ENCODE data around the gene MAP1LC3B.

The MAP1LC3B gene

DNA sequence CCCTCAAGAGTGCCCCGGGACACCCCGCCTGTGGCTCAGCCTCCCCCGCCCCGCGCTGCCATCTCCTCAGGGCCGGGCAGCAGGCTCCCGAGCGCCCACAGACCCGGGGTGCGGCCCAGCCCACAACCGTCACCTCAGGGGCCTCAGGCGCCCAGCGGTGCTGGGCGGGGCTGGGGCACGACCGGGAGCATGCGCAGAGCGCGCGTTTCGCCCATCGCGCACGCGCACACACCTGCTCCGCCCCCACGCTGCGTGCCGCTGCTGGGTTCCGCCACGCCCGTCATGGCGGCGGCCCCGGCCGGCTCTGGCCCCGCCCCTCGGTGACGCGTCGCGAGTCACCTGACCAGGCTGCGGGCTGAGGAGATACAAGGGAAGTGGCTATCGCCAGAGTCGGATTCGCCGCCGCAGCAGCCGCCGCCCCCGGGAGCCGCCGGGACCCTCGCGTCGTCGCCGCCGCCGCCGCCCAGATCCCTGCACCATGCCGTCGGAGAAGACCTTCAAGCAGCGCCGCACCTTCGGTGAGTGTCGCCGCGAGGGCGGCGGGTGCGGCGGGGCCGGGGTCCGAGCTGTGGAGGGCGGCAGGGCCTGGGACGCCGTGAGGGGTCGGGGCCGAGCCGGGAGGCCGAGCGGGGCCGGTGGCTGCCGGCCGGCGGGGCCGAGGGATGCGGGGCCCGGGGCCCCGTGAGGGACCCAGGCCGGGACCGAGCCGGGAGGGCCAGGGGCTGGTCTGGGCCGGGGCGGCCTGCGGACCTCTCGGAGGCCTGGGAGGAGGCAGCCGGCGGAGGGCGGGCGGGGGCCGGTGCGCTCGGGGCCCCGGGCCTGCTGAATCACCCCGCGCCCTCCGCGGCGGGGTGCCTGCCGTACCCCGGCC, at the start of gene MAP1LC3B:
MAP1LC3B (plus strand) TSS at position 387 of the 871 bp plus-strand sequence; CDS start at position 479, 92 bp downstream.
- peak; percentile 58 for DNase-seq

- DNase-seq = no peak
These were observed 49.6 kb upstream of the MAP1LC3B start for GRCh38 chr16:87342504-87342903.

DNA sequence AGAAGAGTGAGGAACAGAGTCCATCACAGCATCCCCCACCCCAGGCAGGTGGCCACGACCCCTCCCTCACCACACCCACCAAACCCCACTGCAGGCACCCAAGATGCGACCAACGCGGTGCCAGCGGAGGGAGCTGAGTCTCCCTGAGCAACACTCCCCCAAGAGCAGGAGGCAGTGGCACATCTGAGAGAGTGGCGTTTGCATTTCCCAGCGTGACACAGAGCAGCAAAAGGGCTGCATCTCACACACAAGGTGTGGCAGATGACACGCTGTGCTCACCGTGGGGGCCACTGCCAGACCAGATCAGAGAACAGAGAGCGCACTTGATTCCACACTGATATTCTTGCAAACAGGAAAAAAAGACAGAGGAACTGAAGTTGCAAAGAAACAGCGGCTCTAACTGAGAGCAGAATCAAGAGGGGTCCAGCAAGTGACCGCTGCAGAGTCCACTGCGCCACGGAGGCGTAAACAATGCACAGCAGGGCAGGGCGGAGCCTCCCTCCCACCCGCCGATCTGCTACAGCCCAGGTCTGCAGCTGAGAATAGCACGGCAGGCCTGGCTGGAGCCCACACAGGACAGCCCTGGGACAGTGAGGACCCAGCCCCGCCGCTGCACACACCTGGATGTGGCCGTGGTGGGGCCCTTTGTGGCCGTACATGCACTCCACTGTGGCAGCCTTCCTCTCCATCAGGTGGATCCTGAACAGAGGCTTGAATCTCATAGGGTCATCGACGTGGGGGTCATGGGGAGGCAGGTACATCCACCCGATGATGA, 49.0 kb upstream of the MAP1LC3B start:
- DNase-seq = no peak

GRCh38 chr16:87343753-87344050, 48.4 kb upstream of the MAP1LC3B start:
- no peak for DNase-seq

- DNase-seq = no peak
These were observed 47.8 kb upstream of the MAP1LC3B start for GRCh38 chr16:87344165-87344930.

DNA sequence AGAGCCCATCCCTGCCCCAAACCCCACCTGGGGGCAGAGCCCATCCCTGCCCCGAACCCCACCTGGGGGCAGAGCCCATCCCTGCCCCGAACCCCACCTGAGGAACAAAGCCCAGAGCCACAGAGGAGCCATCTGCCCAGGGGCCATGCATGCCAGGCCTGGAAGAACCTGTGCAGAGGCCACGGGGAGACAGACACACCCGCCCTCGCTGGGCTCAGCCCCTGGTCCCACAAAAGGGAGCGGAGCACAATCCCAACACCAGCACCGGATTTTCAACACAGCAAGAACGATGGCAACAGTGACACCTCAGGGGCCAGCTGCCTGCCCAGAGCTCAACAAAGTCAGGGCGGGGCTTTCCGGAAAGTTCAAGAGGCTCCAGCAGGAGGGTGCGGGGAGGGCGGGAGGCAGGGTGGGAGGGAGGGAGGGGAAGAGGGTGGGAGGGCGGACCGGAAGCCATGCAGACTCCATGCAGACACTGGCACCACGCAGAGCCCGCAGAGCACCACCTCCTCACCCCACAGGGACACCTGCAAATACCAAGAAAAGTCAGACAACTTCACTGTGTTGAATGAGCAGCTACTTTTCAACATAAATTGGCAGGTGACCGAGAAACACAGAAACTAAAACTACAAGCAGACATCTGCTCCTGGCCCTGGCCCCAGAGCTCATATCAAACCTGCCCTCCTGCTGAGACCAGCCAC, 47.1 kb upstream of the MAP1LC3B start:
- DNase-seq = no peak

- no peak for DNase-seq
These were observed 46.3 kb upstream of the MAP1LC3B start for GRCh38 chr16:87345726-87346424.

DNA sequence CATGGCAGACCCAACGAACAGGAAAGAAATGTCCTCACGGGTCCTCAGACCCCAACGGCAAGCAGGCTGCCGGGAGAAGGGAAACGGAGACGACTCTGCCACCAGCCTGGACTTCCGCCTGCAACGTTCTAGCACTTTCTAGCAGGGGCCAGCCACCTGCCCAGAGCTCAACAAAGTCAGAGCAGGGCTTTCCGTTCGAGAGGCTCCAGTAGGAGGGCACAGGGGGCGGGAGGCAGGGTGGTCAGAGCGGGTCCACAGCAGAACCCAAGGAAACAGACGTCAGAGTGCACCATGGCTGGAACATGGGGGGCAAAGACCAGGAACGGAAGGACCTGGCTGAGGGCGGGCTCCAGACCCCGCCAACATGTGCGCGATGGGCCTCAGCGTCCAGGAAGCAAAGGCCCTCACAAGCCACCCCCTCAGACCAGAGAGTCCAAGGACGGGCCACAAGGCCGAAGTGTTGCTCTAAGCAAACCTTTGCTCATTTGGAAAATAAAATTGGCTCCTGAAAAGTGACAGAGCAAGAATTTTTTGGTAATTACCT, 45.5 kb upstream of the MAP1LC3B start:
- DNase-seq = no peak

DNA sequence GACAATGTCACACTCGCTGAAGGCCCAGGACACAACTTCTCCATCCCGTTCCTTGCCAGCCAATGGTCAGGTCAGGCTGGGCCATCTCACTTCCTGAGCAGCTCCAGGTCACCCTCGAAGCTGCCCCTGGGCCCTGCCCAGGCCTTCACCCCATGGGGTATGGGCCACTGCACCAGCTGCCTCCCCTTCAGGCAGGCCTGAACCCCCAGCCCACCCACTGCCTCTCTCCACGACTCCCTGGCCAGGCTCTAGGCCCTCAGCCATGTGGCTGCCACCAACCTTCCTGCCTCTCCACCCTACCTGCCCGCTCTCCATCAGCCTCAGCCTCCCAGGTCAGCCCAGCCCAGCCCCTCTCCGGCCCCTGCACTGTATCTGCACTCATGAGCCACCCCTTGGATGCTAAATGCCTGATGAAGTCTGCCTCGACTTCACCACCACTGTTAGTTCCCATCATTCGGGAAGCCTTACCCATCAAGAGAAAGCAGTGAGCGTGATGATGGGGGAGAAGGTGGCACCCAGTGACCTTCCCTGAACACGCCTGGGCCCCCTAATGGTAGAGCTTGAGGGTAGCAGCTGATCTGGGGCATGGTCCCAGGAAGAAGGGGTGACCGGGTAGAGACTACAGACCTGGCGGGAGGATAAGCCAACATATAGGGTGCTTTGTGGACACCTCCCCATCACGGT, 44.1 kb upstream of the MAP1LC3B start:
- no peak for DNase-seq

- no peak for DNase-seq
These were observed 43.4 kb upstream of the MAP1LC3B start for GRCh38 chr16:87348616-87349157.

DNA sequence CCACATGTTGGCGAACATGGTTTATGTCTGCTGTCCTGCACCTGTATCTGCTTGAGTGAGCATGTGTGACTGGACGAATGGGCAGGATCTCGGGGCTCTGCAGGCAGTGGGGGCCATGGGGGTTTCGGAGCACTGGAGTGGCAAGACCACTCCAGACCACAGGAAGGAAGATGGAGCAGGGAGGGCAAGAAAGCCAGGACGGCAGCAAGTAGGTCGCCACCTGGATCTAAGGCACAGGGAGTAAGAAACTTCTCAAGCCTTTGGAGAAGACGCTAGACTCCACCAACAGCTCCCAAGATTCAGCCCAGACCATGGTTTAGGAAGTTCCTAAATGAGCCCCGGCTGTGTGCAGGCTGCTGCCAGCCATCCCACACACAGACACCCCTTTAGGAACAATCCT, 42.1 kb upstream of the MAP1LC3B start:
- DNase-seq = no peak

- DNase-seq = no peak
These were observed 41.3 kb upstream of the MAP1LC3B start for GRCh38 chr16:87350681-87351319.

GRCh38 chr16:87351320-87351698, 40.8 kb upstream of the MAP1LC3B start:
- DNase-seq = no peak

GRCh38 chr16:87352818-87353217, 39.3 kb upstream of the MAP1LC3B start:
- no peak for DNase-seq

DNA sequence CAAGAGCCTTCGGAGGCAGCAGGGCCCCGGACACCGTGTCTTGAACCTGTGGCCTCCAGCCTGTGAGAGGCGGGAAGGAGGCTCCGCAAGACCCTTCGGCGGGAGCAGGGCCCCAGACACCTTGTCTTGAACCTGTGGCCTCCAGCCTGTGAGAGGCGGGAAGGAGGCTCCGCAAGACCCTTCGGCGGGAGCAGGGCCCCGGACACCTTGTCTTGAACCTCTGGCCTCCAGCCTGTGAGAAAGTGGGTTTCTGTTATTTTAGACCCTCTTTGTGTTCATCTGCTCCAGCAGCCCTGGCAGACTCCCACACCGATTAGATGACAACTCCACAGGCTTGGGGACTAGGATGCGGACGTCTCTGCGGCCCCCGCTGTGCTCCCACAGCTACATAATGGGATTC, 38.5 kb upstream of the MAP1LC3B start:
- no peak for DNase-seq

DNA sequence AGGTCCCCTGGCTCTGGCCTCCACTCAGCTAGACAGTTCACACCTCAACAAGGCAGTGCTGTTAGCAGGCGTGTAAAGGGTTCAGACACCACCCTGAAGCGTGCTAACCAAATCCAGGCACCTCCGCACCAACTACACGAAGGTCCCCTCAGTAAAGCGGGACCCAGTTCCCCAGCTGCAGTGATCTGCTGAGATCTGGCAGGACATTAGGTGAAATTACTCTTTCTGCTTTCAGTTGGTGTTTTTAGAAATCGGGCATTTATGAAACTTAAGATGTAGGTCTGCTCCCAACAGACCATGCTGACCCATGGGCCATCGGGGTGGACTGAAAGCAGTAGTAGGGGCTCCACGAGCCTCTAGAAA, 35.7 kb upstream of the MAP1LC3B start:
- no peak for DNase-seq

DNA sequence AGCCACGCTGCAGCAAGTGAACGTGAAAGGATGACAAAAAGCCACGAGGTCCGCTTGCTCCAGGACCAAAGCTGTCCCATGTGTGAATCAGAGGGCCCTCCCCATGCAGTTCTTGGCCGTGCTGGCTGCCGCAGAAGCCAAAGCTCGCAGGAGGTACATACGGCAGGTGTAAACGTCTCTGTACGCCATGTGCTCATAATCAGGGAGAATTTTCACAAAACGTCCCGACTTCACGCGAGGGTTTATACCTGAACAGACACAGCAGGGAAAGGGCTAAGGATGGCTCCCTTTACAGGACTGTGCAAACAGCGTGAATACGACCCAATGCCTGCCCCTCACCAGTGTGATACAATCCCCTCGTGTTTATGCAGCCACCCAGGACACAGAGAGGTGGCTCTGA, 33.9 kb upstream of the MAP1LC3B start:
- DNase-seq = no peak

DNA sequence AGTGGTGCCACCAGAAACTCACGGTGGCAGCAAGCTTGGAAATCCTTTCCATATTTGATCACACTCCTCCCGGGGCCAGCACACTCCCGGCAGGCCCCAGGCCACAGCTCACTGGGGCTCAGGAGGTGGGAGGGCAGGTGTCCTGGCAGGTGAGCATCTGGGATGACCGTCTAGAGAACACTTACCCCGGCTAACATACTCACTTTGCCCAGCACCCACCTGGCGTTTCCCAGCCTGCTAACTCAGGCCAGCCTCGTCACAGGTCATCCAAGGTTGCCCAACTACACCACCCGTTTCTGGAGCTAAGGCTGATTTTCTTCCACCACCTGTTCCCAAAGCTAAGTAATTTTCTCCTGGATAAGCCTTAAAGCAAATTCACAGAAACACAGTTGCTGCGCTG, 33.4 kb upstream of the MAP1LC3B start:
- no peak for DNase-seq

GRCh38 chr16:87359121-87359520, 33.0 kb upstream of the MAP1LC3B start:
- no peak for DNase-seq

DNA sequence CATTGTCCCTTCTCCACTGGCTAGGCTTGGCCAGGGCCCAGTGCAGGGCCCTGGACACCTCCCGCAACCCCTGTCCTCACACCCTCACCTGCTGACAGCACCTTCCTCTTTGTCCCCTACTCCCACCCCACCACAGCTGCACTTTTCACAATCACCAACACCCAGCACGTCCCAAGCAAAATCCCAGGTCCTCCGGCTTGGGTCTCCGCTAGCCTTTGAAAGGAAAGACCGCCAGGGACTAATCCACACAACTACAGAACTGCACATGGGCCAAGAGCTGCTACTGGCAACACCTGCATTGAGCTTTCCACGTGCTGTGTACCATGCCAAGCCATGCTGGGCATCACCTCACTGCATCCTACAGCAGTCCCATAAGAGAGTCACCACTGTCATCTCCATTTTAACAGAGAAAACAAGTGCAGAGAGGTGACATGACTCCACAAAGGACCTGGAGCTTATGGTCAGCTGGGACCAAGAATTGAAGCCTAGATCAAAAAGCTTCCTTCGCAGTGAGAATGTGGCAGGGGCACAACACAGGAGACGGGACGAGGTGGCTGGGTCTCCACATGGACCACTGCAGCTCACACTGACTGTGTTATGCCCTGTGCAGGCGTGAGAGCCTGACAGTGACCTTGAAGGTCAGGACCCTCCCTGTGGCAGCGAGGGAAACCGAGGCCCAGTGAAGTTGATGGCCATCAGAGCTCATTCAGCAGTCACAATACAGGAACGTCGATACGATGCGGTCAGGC, 31.1 kb upstream of the MAP1LC3B start:
- no peak for DNase-seq

Data from SIG-M5 (cell line).